Posterior cingulate gyrus (tissue), 11 donors: ENCODE measurements around the gene MASP2.
"Not testable (repeated sequence)": the region's sequence is repeated elsewhere in the genome, so short reads cannot be mapped to it uniquely, and the experiment has no call there.

Experiments
- DNase-seq, 10 donors: peaks; one replicate each; pipeline versions ENCODE4 v3.0.0 to v3.0.0-alpha.2; 2020 to 2021; ENCODE audit warnings: mixed read lengths in 3 of 10
- intact Hi-C: fragments of 100-400 bp; cut with DNase I; formaldehyde crosslinking; loops from one replicate; pipeline ENCODE4 v1.15.1; 2023

Gene MASP2

GRCh38 chr1:11046625-11047365, at the start of gene MASP2:
MASP2 (minus strand) TSS chr1:11047239; CDS start chr1:11047207, 32 bp downstream.
- DNase-seq: peak in 3 of 10 donors; percentile 56 to 82 (median 72)
- intact Hi-C loops: no loop called here

DNA sequence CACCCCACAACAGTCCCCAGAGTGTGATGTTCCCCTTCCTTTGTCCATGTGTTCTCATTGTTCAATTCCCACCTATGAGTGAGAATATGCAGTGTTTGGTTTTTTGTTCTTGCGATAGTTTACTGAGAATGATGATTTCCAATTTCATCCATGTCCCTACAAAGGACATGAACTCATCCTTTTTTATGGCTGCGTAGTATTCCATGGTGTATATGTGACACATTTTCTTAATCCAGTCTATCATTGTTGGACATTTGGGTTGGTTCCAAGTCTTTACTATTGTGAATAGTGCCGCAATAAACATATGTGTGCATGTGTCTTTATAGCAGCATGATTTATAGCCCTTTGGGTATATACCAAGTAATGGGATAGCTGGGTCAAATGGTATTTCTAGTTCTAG, 36.7 kb upstream of the MASP2 start:
- DNase-seq, intact Hi-C loops: not testable (repeated sequence)

DNA sequence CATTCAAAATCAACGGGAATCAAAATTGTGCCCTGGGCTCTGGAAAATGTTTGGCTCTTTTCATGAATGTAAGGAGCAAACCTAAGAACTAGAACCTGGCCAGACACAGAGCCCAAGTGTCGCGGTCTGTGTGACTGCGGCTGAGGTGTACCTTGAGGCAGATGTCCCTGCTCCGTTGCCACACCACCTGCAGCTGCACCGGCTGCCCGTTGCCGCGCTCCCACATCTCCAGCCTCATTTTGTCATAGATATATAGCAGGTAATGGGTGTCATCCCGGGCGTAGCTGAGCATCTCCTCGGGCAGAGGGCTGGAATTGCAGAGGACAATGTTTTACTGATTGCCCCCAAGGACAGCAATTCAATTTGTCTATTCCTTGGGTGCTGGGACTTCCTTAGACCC, 33.9 kb upstream of the MASP2 start:
- no peak for DNase-seq
- intact Hi-C loops: no loop called here

GRCh38 chr1:11078631-11079030, 31.6 kb upstream of the MASP2 start:
- DNase-seq: no peak
- intact Hi-C loops: no loop called here

DNA sequence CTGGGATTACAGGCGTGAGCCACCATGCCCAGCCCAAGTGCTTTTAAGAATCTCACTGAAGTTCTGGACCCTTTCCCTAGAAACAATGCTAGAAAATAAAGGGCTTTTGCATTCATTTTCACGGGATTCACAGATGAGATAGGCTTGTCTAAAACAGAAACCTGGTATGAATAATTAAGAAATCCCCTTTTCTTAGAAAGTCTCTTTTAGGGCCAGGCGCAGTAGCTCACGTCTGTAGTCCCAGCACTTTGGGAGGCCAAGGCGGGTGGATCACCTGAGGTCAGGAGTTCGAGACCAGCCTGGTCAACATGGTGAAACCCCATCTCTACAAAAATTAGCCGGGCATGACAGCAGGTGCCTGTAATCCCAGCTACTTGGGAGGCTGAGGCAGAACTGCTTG, 26.4 kb upstream of the MASP2 start:
- intact Hi-C loops: not testable (repeated sequence)

DNA sequence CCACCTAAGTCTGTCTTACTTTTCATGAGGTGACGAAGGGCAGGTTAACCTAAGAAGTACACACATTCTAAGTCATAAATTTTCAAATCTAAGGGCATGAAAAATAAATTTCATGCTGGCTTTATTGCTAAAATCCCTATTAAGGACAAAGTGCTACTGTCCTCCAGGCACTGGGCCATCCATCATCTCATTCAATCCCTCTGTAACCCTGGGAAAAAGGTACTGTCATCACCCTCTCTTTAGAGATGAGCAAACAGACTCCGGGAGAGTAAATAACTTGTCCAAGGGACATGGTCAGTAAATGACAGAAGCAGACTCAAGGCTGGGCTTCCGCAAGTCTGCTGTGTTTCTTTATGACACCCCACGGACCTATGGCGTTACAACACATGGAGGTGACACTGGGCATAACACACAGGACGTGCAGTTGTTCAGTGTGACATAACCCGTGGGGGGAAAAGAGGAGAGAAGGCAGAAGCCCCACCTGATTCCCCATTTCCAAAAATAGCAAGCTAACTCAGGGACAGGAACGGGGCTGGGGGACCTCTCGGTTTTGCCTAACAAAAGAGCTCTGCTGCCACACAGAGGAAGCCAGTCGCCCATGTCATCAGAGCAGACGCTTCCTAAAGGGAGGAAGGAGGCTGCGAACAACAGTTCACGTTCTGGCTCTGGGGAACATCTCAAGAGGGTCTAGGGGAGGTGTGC, 25.3 kb upstream of the MASP2 start:
- peak in 2 of 10 donors; percentile 5 to 75 for DNase-seq
- intact Hi-C loops: no loop called here

More for the DNA sequence above, 26.4 kb upstream of the MASP2 start:
- not testable (repeated sequence) for DNase-seq

DNA sequence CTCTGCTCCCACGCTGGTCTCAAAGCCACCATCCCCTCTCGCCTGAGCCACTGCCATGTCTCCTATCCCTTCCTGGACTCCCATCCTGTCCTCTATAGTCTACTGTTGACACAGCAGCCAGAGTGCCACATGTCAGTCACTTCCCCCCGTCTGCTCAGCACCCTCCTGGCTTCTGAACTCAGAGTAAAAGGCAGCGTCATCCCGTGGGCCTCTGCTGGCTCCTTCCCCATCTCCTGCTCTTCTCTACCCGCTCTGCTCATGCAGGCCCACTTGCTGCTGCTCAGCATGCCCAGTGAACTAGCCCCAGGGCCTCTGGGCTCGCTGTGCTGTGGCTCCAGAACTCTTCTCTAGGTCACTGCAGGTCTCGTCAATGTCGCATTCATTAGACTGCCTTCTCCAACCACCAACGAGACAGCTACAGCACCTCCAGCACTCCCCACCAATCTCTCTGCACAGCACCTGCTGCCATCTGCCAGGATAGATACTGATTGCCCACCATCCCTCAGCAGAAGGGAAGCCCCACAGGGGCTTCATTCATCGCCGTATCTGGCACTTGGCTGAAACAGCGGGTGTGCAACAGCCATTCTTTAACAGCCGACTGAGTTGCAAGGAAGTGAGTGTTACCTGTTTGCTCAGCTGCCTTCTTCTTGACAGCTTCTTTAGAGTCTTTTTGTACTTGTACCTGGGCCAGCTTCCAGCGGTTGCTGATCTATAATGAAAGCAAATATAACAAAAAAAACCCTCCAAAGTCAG, 24.6 kb upstream of the MASP2 start:
- intact Hi-C loops: no loop called here
- peak in 2 of 10 donors; percentile 7 to 87 for DNase-seq

DNA sequence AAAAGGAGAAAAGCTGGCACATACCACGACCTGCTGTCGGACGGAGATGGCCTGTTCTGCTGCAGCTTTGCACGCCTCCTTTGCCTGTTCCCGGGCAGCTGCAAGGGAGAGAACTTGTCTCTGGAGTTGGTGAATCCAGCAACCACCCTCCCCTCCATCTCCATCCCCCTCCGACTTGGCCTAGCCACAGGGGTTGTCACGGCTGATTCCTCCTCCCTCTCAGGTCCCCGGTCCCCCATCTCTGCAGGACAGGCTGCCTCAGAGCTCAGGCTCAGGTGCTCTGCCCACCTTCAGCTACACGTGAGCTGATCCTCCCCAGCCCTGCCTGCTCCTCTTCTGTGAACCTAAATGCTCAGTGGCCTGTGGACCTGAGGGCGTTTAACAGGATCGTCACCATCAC, 23.8 kb upstream of the MASP2 start:
- intact Hi-C loops: no loop called here
- DNase-seq: peak in 2 of 10 donors; percentile 9 to 68

- intact Hi-C loops: no loop called here
- DNase-seq: peak in 2 of 10 donors; percentile 16 to 62
Observed at GRCh38 chr1:11068600-11069473, 21.8 kb upstream of the MASP2 start.

GRCh38 chr1:11067716-11068599, 20.9 kb upstream of the MASP2 start:
- intact Hi-C loops: no loop called here
- peak in 9 of 10 donors; percentile 15 to 92 (median 59) for DNase-seq

DNA sequence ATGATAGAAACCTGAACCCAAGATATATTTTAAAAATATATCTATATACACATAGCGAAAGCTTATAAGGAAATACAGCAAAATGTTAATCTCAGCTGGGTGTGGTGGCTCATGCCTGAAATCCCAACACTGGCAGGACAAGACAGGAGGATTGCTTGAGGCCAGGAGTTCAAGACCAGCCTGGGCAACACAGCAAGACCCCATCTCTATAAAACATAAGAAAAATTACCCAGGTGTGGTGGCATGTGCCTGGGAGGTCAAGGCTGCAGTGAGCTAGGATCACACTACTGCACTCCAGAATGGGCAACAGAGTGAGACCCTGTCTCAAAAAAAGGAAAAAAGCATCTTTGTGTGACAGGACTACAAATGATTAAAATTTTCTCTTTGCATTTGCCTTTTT, 18.8 kb upstream of the MASP2 start:
- peak in 1 of 10 donors; percentile 5 for DNase-seq
- intact Hi-C loops: no loop called here

- DNase-seq: peak in 1 of 10 donors; percentile 2
- intact Hi-C loops: loop anchor here (5.0 kb wide), 1 partner anchor 197 kb away; the partner anchor contains the start of gene MTOR
Observed at GRCh38 chr1:11064942-11065341, 17.9 kb upstream of the MASP2 start.

GRCh38 chr1:11063937-11064537, 17.0 kb upstream of the MASP2 start:
- DNase-seq: peak in 2 of 10 donors; percentile 10 to 81
- intact Hi-C loops: loop anchor here (5.0 kb wide), 1 partner anchor 198 kb away; the partner anchor contains the start of gene MTOR

DNA sequence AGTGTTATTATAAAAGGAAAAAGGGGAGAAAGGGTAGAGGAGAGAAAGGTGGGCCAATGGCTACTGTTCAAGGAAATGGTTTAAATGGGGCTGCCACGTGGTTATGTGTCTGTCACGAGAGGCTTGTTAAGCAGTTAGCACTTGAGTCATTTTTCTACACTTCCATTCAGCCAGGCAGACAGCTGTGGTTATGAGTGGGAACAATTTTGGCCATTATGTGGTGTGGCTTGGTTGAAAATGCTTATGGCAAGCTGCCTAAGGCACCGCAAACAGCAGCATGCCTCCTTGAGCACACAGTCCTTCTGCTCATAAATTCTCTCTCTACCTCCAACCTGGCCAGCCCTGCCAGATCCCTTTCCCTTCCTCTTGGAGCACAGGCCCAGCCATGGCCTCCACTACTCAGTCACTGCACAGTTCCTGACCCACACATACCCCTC, 15.9 kb upstream of the MASP2 start:
- DNase-seq: peak in 3 of 10 donors; percentile 11 to 82 (median 41)

DNA sequence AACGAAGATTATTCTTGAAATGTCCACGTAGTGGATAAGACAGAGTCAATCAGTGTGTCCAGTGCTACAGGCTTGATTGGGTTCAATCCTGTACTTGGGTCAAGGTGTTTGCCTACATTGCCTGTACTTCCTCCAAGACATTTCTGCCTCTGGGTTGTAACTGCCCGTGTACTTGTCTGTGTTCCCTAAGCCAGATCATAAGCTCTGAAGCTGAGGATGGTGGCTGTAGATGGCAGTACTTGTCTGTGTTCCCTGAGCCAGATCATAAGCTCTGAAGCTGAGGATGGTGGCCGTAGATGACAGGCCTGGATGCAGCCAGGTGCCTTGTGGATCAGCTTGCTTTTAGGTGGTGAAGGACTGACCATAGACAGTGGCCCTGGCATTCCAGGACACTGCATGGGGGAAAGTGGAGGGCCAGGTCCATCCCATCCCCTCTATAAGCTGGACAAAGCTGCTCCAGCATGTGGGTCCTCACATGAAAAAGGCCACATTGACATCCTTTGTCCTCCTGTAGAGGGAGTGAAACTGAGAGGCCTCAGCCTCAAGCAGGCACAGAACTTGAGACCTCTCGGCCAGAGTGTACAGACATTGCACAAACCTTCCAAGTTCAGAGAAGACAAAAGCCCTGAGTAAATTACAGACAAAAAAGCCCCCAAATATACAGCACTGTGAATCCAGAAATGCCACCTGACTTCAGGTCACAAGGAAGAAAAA, 14.8 kb upstream of the MASP2 start:
- intact Hi-C loops: loop anchor here (5.0 kb wide), 1 partner anchor 200 kb away; the partner anchor contains the start of gene MTOR

More for the DNA sequence above, 15.9 kb upstream of the MASP2 start:
- intact Hi-C loops: loop anchor here (5.0 kb wide), 1 partner anchor 199 kb away; the partner anchor contains the start of gene MTOR

GRCh38 chr1:11059968-11060830, 13.2 kb upstream of the MASP2 start, which contains the start of gene SRM:
SRM (minus strand) TSS chr1:11060018; CDS start chr1:11059943, 75 bp downstream.
- intact Hi-C loops: loop anchor here (5.0 kb wide), 1 partner anchor 202 kb away; the partner anchor contains the start of gene MTOR
- DNase-seq: peak; percentile 76 to 99 (median 90)

More for the DNA sequence above, 14.8 kb upstream of the MASP2 start:
- DNase-seq: peak in 2 of 10 donors; percentile 9 to 37
